MM.1S (cell line): ENCODE measurements around the gene SLC35G3.

Source experiments
- CTCF ChIP-seq: fragments of 300-600 bp; sonication (generic); IDR thresholded peaks from 2 replicates; pipeline ENCODE4 v1.5.1; 2016; ENCODE audit warnings: antibody characterized with exemption, low read length, mixed read lengths
- EZH2 ChIP-seq: fragments of 300-600 bp; sonication (generic); optimal IDR thresholded peaks from 2 replicates; pipeline ENCODE3; 2017; ENCODE audit warnings: low read depth, mild to moderate bottlenecking, antibody characterized with exemption, low read length, mixed read lengths
- EZH2phosphoT487 ChIP-seq: fragments of 300-600 bp; sonication (generic); IDR thresholded peaks from 2 replicates; pipeline ENCODE4 v1.6.1; 2018; ENCODE audit warnings: antibody characterized with exemption, low read length

GRCh38 chr17:35192708-35193107, 1.5 kb downstream of the SLC35G3 start:
- TF ChIP-seq CTCF (no peak), EZH2phosphoT487 (no peak), EZH2 (no peak)
